Dedifferentiated amniotic fluid mesenchymal stem cell (primary cell): ENCODE measurements around the gene MEIOC.
"Not testable (repeated sequence)": the region's sequence is repeated elsewhere in the genome, so short reads cannot be mapped to it uniquely, and the experiment has no call there.

Experiments
- DNase-seq: peaks from one replicate; pipeline ENCODE4 v3.0.0-alpha.2; 2016; ENCODE audit errors: extremely low spot score

Gene MEIOC

GRCh38 chr17:44655983-44656710 is at the start of gene MEIOC:
TSS of gene MEIOC (plus strand) at chr17:44656468. CDS start at chr17:44656614, 146 bp downstream.
- DNase-seq = no peak

- DNase-seq = no peak
Measured at GRCh38 chr17:44606658-44607057, 49.6 kb upstream of the MEIOC start.

GRCh38 chr17:44607836-44608690 is 48.2 kb upstream of the MEIOC start:
- DNase-seq = peak; percentile 75

- DNase-seq = no peak
Measured at GRCh38 chr17:44608727-44609435, 47.4 kb upstream of the MEIOC start.

- DNase-seq = no peak
Measured at GRCh38 chr17:44610331-44610730, 45.9 kb upstream of the MEIOC start.

GRCh38 chr17:44610871-44611270 is 45.4 kb upstream of the MEIOC start:
- DNase-seq = no peak

GRCh38 chr17:44614862-44615261 is 41.4 kb upstream of the MEIOC start:
- DNase-seq = no peak

- DNase-seq = not testable (repeated sequence)
Measured at GRCh38 chr17:44618652-44619051, 37.6 kb upstream of the MEIOC start.

- DNase-seq = no peak
Measured at GRCh38 chr17:44623070-44623725, 33.1 kb upstream of the MEIOC start.

- DNase-seq = no peak
Measured at GRCh38 chr17:44627513-44628242, 28.6 kb upstream of the MEIOC start.

GRCh38 chr17:44628243-44629188 is 27.8 kb upstream of the MEIOC start:
- DNase-seq = no peak

- DNase-seq = no peak
Measured at GRCh38 chr17:44629314-44629713, 27.0 kb upstream of the MEIOC start.

GRCh38 chr17:44630703-44631102 is 25.6 kb upstream of the MEIOC start:
- DNase-seq = no peak

- DNase-seq = no peak
Measured at GRCh38 chr17:44633998-44634397, 22.3 kb upstream of the MEIOC start.

GRCh38 chr17:44634401-44634800 is 21.9 kb upstream of the MEIOC start:
- DNase-seq = not testable (repeated sequence)

GRCh38 chr17:44636562-44636961 is 19.7 kb upstream of the MEIOC start:
- peak; percentile 77 for DNase-seq

GRCh38 chr17:44637066-44637465 is 19.2 kb upstream of the MEIOC start:
- no peak for DNase-seq

GRCh38 chr17:44642834-44643233 is 13.4 kb upstream of the MEIOC start:
- no peak for DNase-seq

- DNase-seq = no peak
Measured at GRCh38 chr17:44645341-44645740, 10.9 kb upstream of the MEIOC start.

- DNase-seq = no peak
Measured at GRCh38 chr17:44646280-44646679, 10.0 kb upstream of the MEIOC start.
